Sigmoid colon (tissue), 7 donors: ENCODE measurements around the gene GALNT12. TPM values are rescaled to one million over a fixed set of nuclear protein-coding genes. Genes with fewer than 3 reads are reported as not detected.

Experiments
- DNase-seq: peaks from one replicate; pipeline ENCODE4 v3.0.0-alpha.2; 2019
- H3K27ac ChIP-seq, 4 donors: fragments of 200-600 bp; sonication (generic); one replicate each; pipeline ENCODE4 v1.5.1; 2016 to 2019; ENCODE audit warnings: mild to moderate bottlenecking in 1 of 4
- H3K27me3 ChIP-seq, 3 donors: fragments of 200-600 bp; sonication (generic); one replicate each; pipeline ENCODE4 v1.5.1; 2019; ENCODE audit warnings: mild to moderate bottlenecking in 1 of 3
- H3K36me3 ChIP-seq, 4 donors: fragments of 200-600 bp; sonication (generic); one replicate each; pipeline ENCODE4 v1.5.1; 2016 to 2019
- H3K4me1 ChIP-seq, 4 donors: fragments of 200-600 bp; sonication (generic); one replicate each; pipeline ENCODE4 v1.5.1; 2017 to 2019
- H3K4me3 ChIP-seq, 4 donors: fragments of 200-600 bp; sonication (generic); one replicate each; pipeline ENCODE4 v1.5.1; 2017 to 2019; ENCODE audit warnings: mild to moderate bottlenecking in 2 of 4, moderate library complexity in 1 of 4
- H3K9me3 ChIP-seq, 4 donors: fragments of 200-600 bp in 3 of 4; sonication (generic) in 3 of 4; one replicate each; pipeline versions ENCODE4 v1.5.1 to v1.6.1; 2013 to 2019
- CTCF ChIP-seq, 4 experiments: fragments of 450-650 bp in 3 of 4; fragments of 200-600 bp in 1 of 4; IDR thresholded peaks; one replicate each; pipeline ENCODE4 v1.5.1; 2016 to 2019; ENCODE audit warnings: antibody characterized with exemption in 4 of 4, mild to moderate bottlenecking in 3 of 4, moderate library complexity in 2 of 4
- EP300 ChIP-seq, 4 donors: sonication (generic); formaldehyde crosslinking; IDR thresholded peaks; one replicate each; pipeline ENCODE4 v1.6.1; 2017; ENCODE audit warnings: antibody characterized with exemption in 4 of 4
- POLR2A ChIP-seq, 2 donors: fragments of 450-650 bp; IDR thresholded peaks; one replicate each; pipeline ENCODE4 v1.6.1; 2016; ENCODE audit warnings: antibody characterized with exemption in 2 of 2, mild to moderate bottlenecking in 2 of 2, moderate library complexity in 2 of 2
- POLR2AphosphoS5 ChIP-seq, 4 donors: sonication (generic); formaldehyde crosslinking; IDR thresholded peaks; one replicate each; pipeline ENCODE4 v1.6.1; 2017; ENCODE audit warnings: antibody characterized with exemption in 4 of 4
- WGBS, 2 donors: extraction: QIAGEN DNeasy Blood & Tissue Kit; methylation state at CpG; one replicate each; pipeline ENCODE4 v1.1.7; 2013; 5-methylcytosine and 5-hydroxymethylcytosine counted together
- intact Hi-C: fragments of 100-400 bp; cut with DNase I; formaldehyde crosslinking; loops from one replicate; pipeline ENCODE4 v1.15.1; 2023
- polyA plus RNA-seq, 3 donors: library from polyadenylated mRNA; stranded (reverse); fragments of 200-250 nt; gene quantifications; one replicate each; pipeline ENCODE4 v1.2.3, GENCODE V29; 2013
- total RNA-seq, 4 donors: library from RNA; depleted of rRNA; stranded (reverse); fragments of >200 nt; gene quantifications; one replicate each; pipeline ENCODE4 v1.1.0, GENCODE V29; 2016
- donor health status: healthy with polysubstance abuse.
- donor health status: Bipolar disorder and iron deficiency.
- donor health status: healthy.

GALNT12 gene
- total and polyA plus RNA-seq, 7 donors = 11.5 to 34.2 (median 18.9) TPM

- intact Hi-C loops = no loop called here
- DNase-seq = no peak
- H3K27ac ChIP-seq = peak overlapping the region in 2 of 4 donors; percentile 39 to 90
These were observed 3.7 kb downstream of the GALNT12 start for GRCh38 chr9:98811051-98811650.

DNA sequence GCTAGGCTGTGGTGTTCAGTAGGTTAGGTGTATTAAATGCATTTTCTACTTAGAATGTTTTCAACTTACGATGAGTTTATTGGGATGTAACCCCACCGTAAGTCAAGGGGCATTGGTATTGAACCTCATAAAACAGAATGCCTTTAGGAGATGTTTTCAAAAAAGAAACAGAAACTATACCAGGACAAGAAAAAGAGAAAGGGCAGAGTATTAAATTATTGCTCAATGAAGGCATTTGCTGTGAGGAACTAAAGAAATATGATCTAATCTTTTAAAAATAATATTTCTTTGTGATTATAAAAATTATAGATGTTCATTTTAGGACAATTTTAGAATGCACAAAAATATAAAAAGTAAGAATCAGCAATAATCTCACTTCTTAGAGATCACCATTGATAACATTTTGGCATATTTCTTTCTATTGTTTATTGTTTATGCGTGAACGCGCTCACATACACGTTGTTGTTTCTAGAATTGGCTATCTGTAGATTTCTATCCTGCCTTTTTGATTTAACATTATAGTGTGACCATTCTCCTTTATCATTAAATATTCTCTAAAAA lies 8.0 kb downstream of the GALNT12 start:
- no peaks in the 10 kb centered on the region for H3K27me3 ChIP-seq
- intact Hi-C loops = no loop called here
- no peak overlapping the region for H3K4me3 ChIP-seq
- no peak for DNase-seq
- H3K27ac ChIP-seq = no peak overlapping the region
- WGBS, 2 donors = 88 to 89% methylated on average over 6 of the region's 6 CpGs
- H3K36me3 ChIP-seq = peaks cover 0 to 3% (median 0%) of the 10 kb centered on the region in 4 donors
- no peaks in the 10 kb centered on the region for H3K9me3 ChIP-seq
- TF ChIP-seq EP300 (IDR thresholded peaks at IDR 0.05) = no peak
- TF ChIP-seq POLR2A (IDR thresholded peaks at IDR 0.05) = no peak
- no peak for TF ChIP-seq CTCF (IDR thresholded peaks at IDR 0.05)
- no peak for TF ChIP-seq POLR2AphosphoS5 (IDR thresholded peaks at IDR 0.05)
- peaks cover 0 to 5% (median 2%) of the 10 kb centered on the region in 4 donors for H3K4me1 ChIP-seq

More at GRCh38 chr9:98811051-98811650, 3.7 kb downstream of the GALNT12 start:
- H3K4me1 ChIP-seq = peaks cover 0 to 41% (median 32%) of the 10 kb centered on the region in 4 donors
- no peak overlapping the region for H3K4me3 ChIP-seq
- no peak for TF ChIP-seq CTCF (IDR thresholded peaks at IDR 0.05)
- no peak for TF ChIP-seq POLR2A (IDR thresholded peaks at IDR 0.05)
- no peak for TF ChIP-seq POLR2AphosphoS5 (IDR thresholded peaks at IDR 0.05)
- no peak for TF ChIP-seq EP300 (IDR thresholded peaks at IDR 0.05)
- no peaks in the 10 kb centered on the region for H3K27me3 ChIP-seq
- WGBS, 2 donors = 75 to 84% methylated on average over 2 of the region's 2 CpGs
- no peaks in the 10 kb centered on the region for H3K9me3 ChIP-seq
- no peaks in the 10 kb centered on the region for H3K36me3 ChIP-seq

GRCh38 chr9:98818764-98819163 lies 11.3 kb downstream of the GALNT12 start:
- Histone ChIP-seq H3K27me3 (no peaks in the 10 kb centered on the region), H3K4me3 (no peak overlapping the region), H3K4me1 (no peaks in the 10 kb centered on the region), H3K27ac (no peak overlapping the region), H3K9me3 (no peaks in the 10 kb centered on the region), H3K36me3 (peaks cover 0 to 3% (median 0%) of the 10 kb centered on the region in 4 donors)
- no peak for DNase-seq
- intact Hi-C loops = no loop called here
- WGBS, 2 donors = 58 to 85% methylated on average over 2 of the region's 2 CpGs
- TF ChIP-seq POLR2AphosphoS5 (IDR thresholded peaks at IDR 0.05) (no peak), POLR2A (IDR thresholded peaks at IDR 0.05) (no peak), EP300 (IDR thresholded peaks at IDR 0.05) (no peak), CTCF (IDR thresholded peaks at IDR 0.05) (no peak)

GRCh38 chr9:98819231-98819630 lies 11.8 kb downstream of the GALNT12 start:
- Histone ChIP-seq H3K4me1 (no peaks in the 10 kb centered on the region), H3K27me3 (no peaks in the 10 kb centered on the region), H3K36me3 (peaks cover 0 to 3% (median 0%) of the 10 kb centered on the region in 4 donors), H3K27ac (no peak overlapping the region), H3K9me3 (no peaks in the 10 kb centered on the region), H3K4me3 (no peak overlapping the region)
- TF ChIP-seq CTCF (IDR thresholded peaks at IDR 0.05) (no peak), POLR2A (IDR thresholded peaks at IDR 0.05) (no peak), EP300 (IDR thresholded peaks at IDR 0.05) (no peak), POLR2AphosphoS5 (IDR thresholded peaks at IDR 0.05) (no peak)
- DNase-seq = no peak
- 96 to 97% methylated on average over 3 of the region's 3 CpGs for WGBS, 2 donors
- intact Hi-C loops = no loop called here
